Skeletal muscle satellite cell (primary cell): ENCODE measurements around the gene GFM2. TPM values are rescaled to one million over a fixed set of nuclear protein-coding genes. Genes with fewer than 3 reads are reported as not detected.
"Not testable (repeated sequence)": the region's sequence is repeated elsewhere in the genome, so short reads cannot be mapped to it uniquely, and the experiment has no call there.

Source experiments
- H3K27me3 ChIP-seq: 2 replicates; pipeline ENCODE4 v1.7.0; 2013; ENCODE audit warnings: low read length; ENCODE audit not compliant: control insufficient read depth, insufficient read depth
- H3K36me3 ChIP-seq: 2 replicates; pipeline ENCODE4 v1.7.0; 2013; ENCODE audit warnings: mild to moderate bottlenecking, control low read depth, low read length; ENCODE audit not compliant: insufficient read depth
- H3K4me1 ChIP-seq: 2 replicates; pipeline ENCODE4 v1.7.0; 2013; ENCODE audit warnings: low read length; ENCODE audit not compliant: control insufficient read depth, insufficient read depth
- H3K4me2 ChIP-seq: 2 replicates; pipeline ENCODE4 v1.7.0; 2013; ENCODE audit warnings: mild to moderate bottlenecking, low read length
- H3K4me3 ChIP-seq: 2 replicates; pipeline ENCODE4 v1.7.0; 2013; ENCODE audit warnings: low read length
- H3K9ac ChIP-seq: 2 replicates; pipeline ENCODE4 v1.7.0; 2013; ENCODE audit warnings: mild to moderate bottlenecking, low read depth, low read length, moderate library complexity
- H3K9me3 ChIP-seq: replicated peaks from 2 replicates; pipeline ENCODE4 v1.7.0; 2013; ENCODE audit warnings: mild to moderate bottlenecking, control low read depth, low read length
- total RNA-seq: library from RNA; depleted of rRNA; stranded (reverse); fragments of >200 nt; gene quantifications from 2 replicates; pipeline ENCODE4 v1.2.3, GENCODE V29; 2012; rRNA removed

GFM2 gene, protein sequence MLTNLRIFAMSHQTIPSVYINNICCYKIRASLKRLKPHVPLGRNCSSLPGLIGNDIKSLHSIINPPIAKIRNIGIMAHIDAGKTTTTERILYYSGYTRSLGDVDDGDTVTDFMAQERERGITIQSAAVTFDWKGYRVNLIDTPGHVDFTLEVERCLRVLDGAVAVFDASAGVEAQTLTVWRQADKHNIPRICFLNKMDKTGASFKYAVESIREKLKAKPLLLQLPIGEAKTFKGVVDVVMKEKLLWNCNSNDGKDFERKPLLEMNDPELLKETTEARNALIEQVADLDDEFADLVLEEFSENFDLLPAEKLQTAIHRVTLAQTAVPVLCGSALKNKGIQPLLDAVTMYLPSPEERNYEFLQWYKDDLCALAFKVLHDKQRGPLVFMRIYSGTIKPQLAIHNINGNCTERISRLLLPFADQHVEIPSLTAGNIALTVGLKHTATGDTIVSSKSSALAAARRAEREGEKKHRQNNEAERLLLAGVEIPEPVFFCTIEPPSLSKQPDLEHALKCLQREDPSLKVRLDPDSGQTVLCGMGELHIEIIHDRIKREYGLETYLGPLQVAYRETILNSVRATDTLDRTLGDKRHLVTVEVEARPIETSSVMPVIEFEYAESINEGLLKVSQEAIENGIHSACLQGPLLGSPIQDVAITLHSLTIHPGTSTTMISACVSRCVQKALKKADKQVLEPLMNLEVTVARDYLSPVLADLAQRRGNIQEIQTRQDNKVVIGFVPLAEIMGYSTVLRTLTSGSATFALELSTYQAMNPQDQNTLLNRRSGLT
- 36.0 and 38.3 TPM in 2 replicates for total RNA-seq

DNA sequence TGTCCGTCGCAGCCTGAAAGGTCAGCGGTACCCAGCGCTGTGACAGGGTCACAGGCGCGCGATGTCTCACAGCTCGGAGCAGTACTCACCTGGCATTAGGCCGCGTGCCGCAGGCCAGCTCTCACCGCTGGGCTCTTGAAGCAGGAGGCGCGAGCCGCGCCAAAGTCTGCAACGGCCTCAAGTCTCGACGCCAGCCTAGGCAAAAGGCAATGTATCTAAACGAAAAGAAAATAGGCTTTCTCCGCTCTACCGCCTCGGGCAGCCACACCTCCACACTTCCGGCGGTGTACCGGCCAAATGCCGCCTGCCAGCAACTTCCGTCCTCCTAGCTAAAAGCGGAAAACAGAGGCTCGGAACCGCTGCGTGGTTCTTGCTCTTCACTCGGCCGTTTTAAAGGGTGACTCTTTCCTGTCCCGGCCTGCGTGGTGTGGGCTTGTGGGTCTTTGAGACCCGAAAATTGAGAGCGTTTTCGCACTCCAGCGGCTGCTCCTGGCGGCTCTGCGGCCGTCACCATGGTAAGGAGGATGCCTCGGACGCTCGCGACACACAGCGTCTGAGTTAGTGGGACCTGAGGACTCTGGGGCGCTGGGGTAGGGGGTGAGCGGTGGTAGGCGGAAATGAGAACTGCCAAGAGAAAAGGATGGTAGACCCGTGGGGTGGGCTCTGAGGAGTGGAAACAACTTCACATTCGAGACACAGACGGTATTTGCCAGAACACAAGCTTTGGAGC, at the start of gene GFM2, which contains the start of gene NSA2:
Gene GFM2 (minus strand): TSS at position 269 of the 730 bp plus-strand sequence. CDS start 3,375 bp downstream, outside the sequence.
Gene NSA2 (plus strand): TSS at position 401 of the 730 bp plus-strand sequence. CDS start 112 bp downstream, at position 513.
- H3K4me3 ChIP-seq: peak within 1 kb of the TSS; percentile 90
- H3K36me3 ChIP-seq: peaks cover 20% of the 10 kb centered on the region

DNA sequence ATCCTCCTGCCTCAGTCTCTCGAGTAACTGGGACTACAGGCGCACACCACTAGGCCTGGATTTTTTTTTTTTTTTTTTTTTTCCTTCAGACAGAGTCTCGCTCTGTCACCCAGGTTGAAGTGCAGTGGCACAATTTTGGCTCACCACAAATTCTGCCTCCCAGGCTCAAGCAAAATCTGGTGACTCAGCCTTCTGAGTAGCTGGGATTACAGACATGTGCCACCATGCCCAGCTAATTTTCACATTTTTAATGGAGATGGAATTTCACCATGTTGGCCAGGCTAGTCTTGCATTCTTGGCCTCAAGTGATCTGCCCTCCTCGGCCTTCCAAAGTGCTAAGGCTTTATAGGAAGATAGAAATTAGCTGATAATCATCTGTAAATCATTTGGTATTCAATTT, 44.0 kb upstream of the GFM2 start:
- Histone ChIP-seq H3K27me3 (no peaks in the 10 kb centered on the region), H3K36me3 (no peaks in the 10 kb centered on the region), H3K9ac (no peak overlapping the region), H3K4me3 (no peak overlapping the region), H3K4me1 (no peaks in the 10 kb centered on the region), H3K4me2 (no peak overlapping the region), H3K9me3 (no peaks in the 10 kb centered on the region)

More for the DNA sequence above, at the start of gene GFM2, which contains the start of gene NSA2:
- Histone ChIP-seq H3K4me2 (peak within 1 kb of the TSS; percentile 89), H3K9ac (peak within 1 kb of the TSS; percentile 87), H3K9me3 (no peaks in the 10 kb centered on the region), H3K27me3 (no peaks in the 10 kb centered on the region), H3K4me1 (peaks cover 40% of the 10 kb centered on the region)

DNA sequence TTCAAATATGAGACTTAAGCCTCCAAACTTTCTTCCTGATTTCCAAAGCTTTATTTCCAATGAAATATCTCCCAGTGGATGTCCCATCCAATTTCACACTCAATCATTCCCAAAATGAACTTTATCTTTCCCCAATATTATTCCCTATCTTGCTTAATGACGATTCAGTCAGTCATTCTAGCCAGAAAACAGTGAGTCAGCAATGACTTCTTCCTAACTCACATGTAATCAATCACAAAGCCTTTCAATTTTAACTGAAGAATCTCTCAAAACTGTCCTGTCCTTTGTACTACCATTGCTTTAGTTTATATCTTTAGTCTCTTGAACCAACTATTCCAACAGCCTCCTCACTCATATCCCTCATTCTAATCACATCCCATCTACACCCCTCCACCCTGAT, 35.0 kb upstream of the GFM2 start:
- no peaks in the 10 kb centered on the region for H3K27me3 ChIP-seq
- no peak overlapping the region for H3K9ac ChIP-seq
- H3K36me3 ChIP-seq: no peaks in the 10 kb centered on the region
- no peak overlapping the region for H3K4me3 ChIP-seq
- H3K4me2 ChIP-seq: no peak overlapping the region
- no peaks in the 10 kb centered on the region for H3K9me3 ChIP-seq
- H3K4me1 ChIP-seq: peaks cover 16% of the 10 kb centered on the region

DNA sequence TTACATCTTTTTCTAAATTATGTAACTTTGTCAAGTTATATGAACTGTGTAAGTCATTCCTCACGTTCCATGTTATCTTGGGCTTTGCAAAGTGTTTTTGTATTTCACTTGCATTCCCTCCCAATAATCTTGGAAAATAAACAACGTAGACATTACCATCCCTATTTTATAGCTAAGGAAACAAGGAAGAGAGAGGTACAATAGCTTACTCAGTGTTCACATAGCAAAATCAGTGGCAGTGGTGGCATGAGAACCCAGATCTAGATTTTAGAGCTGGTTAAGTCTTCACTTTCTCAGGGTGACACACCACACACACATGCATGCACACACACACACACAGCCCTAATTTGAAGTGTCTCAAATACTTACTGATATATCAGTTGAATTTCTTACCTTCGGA, 34.3 kb upstream of the GFM2 start:
- Histone ChIP-seq H3K27me3 (no peaks in the 10 kb centered on the region), H3K9me3 (no peaks in the 10 kb centered on the region), H3K4me1 (peaks cover 16% of the 10 kb centered on the region), H3K4me3 (no peak overlapping the region), H3K9ac (no peak overlapping the region), H3K36me3 (no peaks in the 10 kb centered on the region), H3K4me2 (no peak overlapping the region)

DNA sequence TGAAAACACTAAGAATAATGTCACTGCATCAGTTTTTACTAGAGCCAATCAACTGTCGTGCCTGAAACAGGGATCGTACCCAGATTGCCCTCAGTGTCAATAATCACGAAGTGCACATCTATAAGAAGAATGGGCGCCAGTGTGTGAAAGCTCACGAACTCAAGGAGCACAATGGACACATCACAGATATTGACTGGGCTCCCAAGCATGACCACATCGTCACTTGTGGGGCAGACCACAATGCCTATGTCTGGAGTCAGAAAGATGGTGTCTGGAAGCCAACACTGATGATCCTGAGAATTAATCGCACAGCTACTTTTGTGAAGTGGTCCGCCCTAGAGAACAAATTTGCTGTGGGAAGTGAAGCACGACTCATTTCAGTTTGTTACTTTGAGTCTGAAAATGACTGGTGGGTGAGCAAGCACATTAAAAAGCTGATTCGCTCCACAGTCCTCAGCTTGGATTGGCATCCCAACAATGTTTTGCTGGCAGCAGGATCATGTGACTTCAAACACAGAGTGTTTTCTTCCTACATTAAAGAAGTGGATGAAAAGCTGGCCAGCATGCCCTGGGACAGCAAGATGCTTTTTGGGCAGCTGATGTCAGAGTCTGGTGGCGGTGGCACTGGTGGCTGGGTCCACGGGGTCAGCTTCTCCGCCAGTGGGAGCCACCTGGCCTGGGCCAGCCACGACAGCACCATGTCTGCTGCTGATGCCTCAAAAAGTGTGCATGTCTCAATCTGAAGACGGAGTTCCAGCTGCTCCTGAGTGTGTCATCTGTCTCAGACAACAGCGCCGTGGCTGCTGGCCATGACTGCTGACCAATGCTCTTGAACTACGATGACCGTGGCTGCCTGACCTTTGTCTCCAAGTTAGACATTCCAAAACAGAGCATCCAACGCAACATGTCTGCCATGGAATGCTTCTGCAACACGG, 32.3 kb upstream of the GFM2 start:
- no peaks in the 10 kb centered on the region for H3K27me3 ChIP-seq
- no peaks in the 10 kb centered on the region for H3K36me3 ChIP-seq

DNA sequence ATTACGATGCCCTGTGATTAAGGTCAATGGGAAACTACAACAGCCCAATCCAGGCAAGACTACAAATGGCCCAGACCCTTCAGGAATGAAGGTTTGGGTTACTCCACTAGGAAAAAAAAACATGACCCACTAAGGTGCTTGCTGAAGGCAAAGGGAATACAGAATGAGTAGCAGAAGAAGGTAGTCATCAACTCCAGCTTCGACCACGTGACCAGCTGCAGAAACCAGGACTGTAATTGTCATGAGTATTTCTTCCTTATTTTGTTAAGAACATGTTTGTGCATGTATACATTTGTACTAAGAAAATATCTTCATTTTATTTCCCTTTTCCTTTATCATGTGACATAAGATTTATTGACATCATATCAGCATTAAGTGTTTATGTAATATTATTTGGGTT, 24.8 kb upstream of the GFM2 start:
- not testable (repeated sequence) for H3K9me3 ChIP-seq, H3K36me3 ChIP-seq, H3K4me2 ChIP-seq, H3K9ac ChIP-seq, H3K4me3 ChIP-seq, H3K4me1 ChIP-seq, H3K27me3 ChIP-seq

More for the DNA sequence above, 32.3 kb upstream of the GFM2 start:
- Histone ChIP-seq H3K4me2 (peak overlapping the region; percentile 71), H3K9ac (peak overlapping the region; percentile 11), H3K4me3 (peak overlapping the region; percentile 60), H3K4me1 (peaks cover 16% of the 10 kb centered on the region), H3K9me3 (no peaks in the 10 kb centered on the region)

DNA sequence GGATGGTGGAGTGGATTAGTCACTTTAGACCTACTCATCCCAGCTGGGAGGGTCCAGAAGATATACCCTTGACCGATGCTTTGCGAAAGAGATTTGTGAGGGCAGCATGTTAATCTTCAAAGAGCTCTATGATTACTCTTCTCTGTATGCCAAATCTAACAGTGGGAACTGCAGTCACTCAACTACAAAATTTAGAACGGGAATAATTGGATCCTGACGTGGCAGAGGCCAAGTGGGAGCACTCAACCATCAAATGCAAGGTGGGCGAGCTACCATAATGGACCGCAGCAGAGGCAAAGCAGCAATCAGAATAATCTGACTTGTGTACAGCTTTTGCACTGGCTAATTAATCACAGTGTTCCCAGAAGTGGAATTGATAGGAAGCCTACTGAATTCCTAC, 20.5 kb upstream of the GFM2 start:
- Histone ChIP-seq H3K36me3 (no peaks in the 10 kb centered on the region), H3K27me3 (no peaks in the 10 kb centered on the region), H3K9me3 (no peaks in the 10 kb centered on the region), H3K4me3 (no peak overlapping the region), H3K4me1 (no peaks in the 10 kb centered on the region), H3K9ac (no peak overlapping the region), H3K4me2 (no peak overlapping the region)

DNA sequence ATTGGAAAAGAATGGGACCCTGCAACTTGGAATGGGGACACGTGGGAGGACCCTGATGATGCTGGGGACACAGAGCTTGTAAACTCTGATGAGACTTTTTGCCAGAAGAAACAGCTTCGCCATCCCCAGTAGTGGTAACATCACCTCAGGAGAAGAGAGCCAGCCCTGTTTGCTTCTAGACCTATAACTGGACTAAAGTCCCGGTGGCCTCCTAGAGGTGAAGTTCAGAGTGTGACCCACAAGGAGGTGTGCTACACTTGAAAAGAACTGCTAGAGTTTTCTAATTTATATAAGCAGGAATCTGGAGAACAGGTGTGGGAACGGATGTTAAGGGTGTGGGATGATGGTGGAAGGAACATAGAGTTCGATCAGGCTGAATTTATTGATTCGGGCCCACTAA, 19.9 kb upstream of the GFM2 start:
- Histone ChIP-seq H3K9me3 (no peaks in the 10 kb centered on the region), H3K9ac (no peak overlapping the region), H3K27me3 (no peaks in the 10 kb centered on the region), H3K36me3 (no peaks in the 10 kb centered on the region), H3K4me1 (no peaks in the 10 kb centered on the region), H3K4me3 (no peak overlapping the region), H3K4me2 (no peak overlapping the region)

DNA sequence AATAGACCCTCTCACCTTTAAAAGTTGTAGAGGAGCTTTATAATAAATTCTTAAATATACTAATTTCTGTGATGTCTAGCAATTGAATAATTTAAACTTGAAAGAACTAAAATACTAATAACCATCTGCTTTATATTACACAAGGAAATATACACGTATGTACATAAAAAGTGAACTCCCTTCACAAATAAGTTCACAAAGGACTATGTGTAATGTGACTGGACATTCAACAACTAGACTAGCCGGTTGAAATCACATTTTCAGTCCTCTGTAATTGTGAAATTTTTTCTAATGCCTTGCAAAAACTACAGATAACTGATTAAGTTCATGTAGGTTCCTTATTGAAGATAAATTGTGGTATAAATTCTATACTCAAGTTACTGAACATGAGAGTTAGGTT, 11.7 kb upstream of the GFM2 start:
- Histone ChIP-seq H3K4me3 (no peak overlapping the region), H3K9me3 (no peaks in the 10 kb centered on the region), H3K4me1 (no peaks in the 10 kb centered on the region), H3K36me3 (peaks cover 37% of the 10 kb centered on the region), H3K4me2 (no peak overlapping the region), H3K9ac (no peak overlapping the region), H3K27me3 (no peaks in the 10 kb centered on the region)

DNA sequence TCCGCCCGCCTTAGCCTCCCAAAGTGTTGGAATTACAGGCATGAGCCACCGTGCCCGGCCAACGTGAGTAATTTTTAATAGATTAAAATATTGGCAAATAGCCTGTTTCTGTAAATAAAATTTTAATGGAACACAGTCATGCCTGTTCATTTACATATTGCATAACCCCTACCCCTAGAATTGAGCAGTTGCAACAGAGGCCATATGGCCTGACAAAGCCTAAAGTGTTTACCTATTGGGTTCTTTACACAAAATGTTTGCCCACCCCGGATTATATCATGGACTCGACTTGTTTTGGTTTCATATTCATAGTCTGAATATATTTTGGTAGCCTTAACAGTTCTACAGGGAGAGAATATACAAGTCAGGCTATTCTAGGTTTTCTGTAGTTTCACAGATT, 5.4 kb upstream of the GFM2 start:
- H3K9me3 ChIP-seq: no peaks in the 10 kb centered on the region
- no peaks in the 10 kb centered on the region for H3K27me3 ChIP-seq
- H3K36me3 ChIP-seq: peaks cover 55% of the 10 kb centered on the region
- no peak overlapping the region for H3K4me3 ChIP-seq
- peaks cover 8% of the 10 kb centered on the region for H3K4me1 ChIP-seq
- no peak overlapping the region for H3K9ac ChIP-seq
- H3K4me2 ChIP-seq: no peak overlapping the region
